A673 (cell line): Measurements from ENCODE around the gene TMEM63A. TPM values are rescaled to one million over a fixed set of nuclear protein-coding genes. Genes with fewer than 3 reads are reported as not detected.
A peak's percentile ranks its signal among the peaks of the same experiment; 100 is the strongest.
"Not testable (repeated sequence)": the region's sequence is repeated elsewhere in the genome, so short reads cannot be mapped to it uniquely, and the experiment has no call there.

Experiments
- BruUV-seq: library from RNA; stranded (reverse); fragments of 400-500 nt; replicated peaks from 2 replicates; lab custom pipeline; 2021; lab: Mats Ljungman, UMichigan
- CTCF ChIA-PET: fragments of 300-600 bp; sonication (Branson Sonifier 250); formaldehyde crosslinking; loops from one replicate; lab custom pipeline; 2022; ENCODE audit warnings: antibody characterized with exemption; lab: Charles Lee
- POLR2A ChIA-PET: fragments of 300-600 bp; sonication (Branson Sonifier 250); formaldehyde crosslinking; loops from one replicate; lab custom pipeline; 2022; ENCODE audit warnings: antibody characterized with exemption; ENCODE audit not compliant: low non-redundant PET; lab: Charles Lee
- DNase-seq: peaks from one replicate; pipeline ENCODE4 v3.0.0-alpha.2; 2015; ENCODE audit warnings: low spot score
- H3K27ac ChIP-seq: fragments of 200-600 bp; sonication (generic); 2 replicates; pipeline ENCODE4 v1.5.1; 2016; ENCODE audit warnings: mixed run types, low read depth, mild to moderate bottlenecking, mixed read lengths, antibody characterized with exemption, low read length; ENCODE audit not compliant: poor library complexity, severe bottlenecking
- H3K27me3 ChIP-seq: fragments of 200-600 bp; sonication (generic); replicated peaks from 2 replicates; pipeline ENCODE4 v1.6.1; 2017; ENCODE audit warnings: mixed run types, low read depth, mild to moderate bottlenecking, mixed read lengths, antibody characterized with exemption, low read length; ENCODE audit not compliant: insufficient read depth, poor library complexity
- H3K36me3 ChIP-seq: fragments of 200-600 bp; sonication (generic); 2 replicates; pipeline ENCODE4 v1.6.1; 2016; ENCODE audit warnings: mixed run types, mild to moderate bottlenecking, mixed read lengths, antibody characterized with exemption, low read length; ENCODE audit not compliant: insufficient read depth, poor library complexity, severe bottlenecking
- H3K4me1 ChIP-seq: fragments of 200-600 bp; sonication (generic); 2 replicates; pipeline ENCODE4 v1.6.1; 2017; ENCODE audit warnings: mixed run types, mild to moderate bottlenecking, mixed read lengths, antibody characterized with exemption, low read length; ENCODE audit not compliant: insufficient read depth, poor library complexity, severe bottlenecking
- H3K4me3 ChIP-seq: fragments of 200-600 bp; sonication (generic); 2 replicates; pipeline ENCODE4 v1.5.1; 2016; ENCODE audit warnings: low read depth, mixed run types, mild to moderate bottlenecking, mixed read lengths, low read length; ENCODE audit not compliant: poor library complexity, severe bottlenecking
- H3K9me3 ChIP-seq: fragments of 200-600 bp; sonication (generic); 2 replicates; pipeline ENCODE4 v1.6.1; 2016; ENCODE audit warnings: mixed run types, low read depth, mild to moderate bottlenecking, mixed read lengths, antibody characterized with exemption, low read length; ENCODE audit not compliant: poor library complexity, severe bottlenecking
- EZH2 ChIP-seq: fragments of 200-600 bp; sonication (generic); IDR thresholded peaks from 2 replicates; pipeline ENCODE4 v1.6.1; 2017; ENCODE audit warnings: borderline replicate concordance, low read depth, mild to moderate bottlenecking, mixed read lengths, antibody characterized with exemption, low read length; ENCODE audit not compliant: poor library complexity, severe bottlenecking
- intact Hi-C: fragments of 100-400 bp; cut with micrococcal nuclease; formaldehyde crosslinking; loops from one replicate; pipeline ENCODE4 v1.10.0; 2022; ENCODE audit not compliant: unreplicated experiment
- total RNA-seq: library from RNA; stranded (reverse); gene quantifications from 2 replicates; pipeline ENCODE4 v1.2.3, GENCODE V29; 2021
- TF ChIP-seq, protein P1 (sequence below): fragments of 300-800, 200-600 bp; sonication (generic); conservative IDR thresholded peaks from 2 replicates; pipeline ENCODE4 v1.5.1; 2017; ENCODE audit warnings: low read depth, mild to moderate bottlenecking, antibody characterized with exemption, low read length, moderate library complexity, mixed read lengths

Gene TMEM63A
- total RNA-seq, 1 experiment from 2014 or later = 25.3 TPM

DNA sequence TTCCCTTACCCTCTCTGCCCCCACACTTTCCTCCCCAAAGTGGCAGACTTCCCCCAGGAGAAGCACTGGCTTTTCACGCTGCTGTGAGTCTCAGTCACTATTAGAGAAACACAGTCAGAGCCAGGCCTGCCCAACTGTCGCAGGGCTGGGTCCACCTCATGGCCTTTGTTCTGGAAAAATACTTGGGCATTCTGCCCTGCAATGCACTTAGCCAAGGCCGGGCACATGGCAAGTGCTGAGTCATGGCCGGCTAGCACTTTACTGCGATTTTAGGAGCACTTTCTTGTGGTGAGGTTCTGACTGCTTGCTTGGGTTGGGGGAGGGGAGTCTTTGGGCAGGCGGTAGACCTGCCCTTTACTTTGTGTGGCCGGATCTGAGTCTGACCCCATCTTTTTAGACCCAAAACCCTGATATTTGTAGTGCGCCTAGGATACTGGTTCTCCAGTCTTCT is 64.5 kb downstream of the TMEM63A start:
- Histone ChIP-seq H3K27ac (peak overlapping the region; percentile 4), H3K9me3 (no peaks in the 10 kb centered on the region), H3K36me3 (no peaks in the 10 kb centered on the region), H3K4me1 (peaks cover 23% of the 10 kb centered on the region), H3K4me3 (no peak overlapping the region), H3K27me3 (no peaks in the 10 kb centered on the region)
- ChIA-PET POLR2A (no interaction called here), CTCF (interaction anchor here (0.7 kb wide), 1 partner anchor 196 kb away, joined by 3 read pairs; no protein-coding TSS in a partner anchor)
- no TSS peak for BruUV-seq
- DNase-seq = peak; percentile 29
- TF ChIP-seq, protein P1, sequence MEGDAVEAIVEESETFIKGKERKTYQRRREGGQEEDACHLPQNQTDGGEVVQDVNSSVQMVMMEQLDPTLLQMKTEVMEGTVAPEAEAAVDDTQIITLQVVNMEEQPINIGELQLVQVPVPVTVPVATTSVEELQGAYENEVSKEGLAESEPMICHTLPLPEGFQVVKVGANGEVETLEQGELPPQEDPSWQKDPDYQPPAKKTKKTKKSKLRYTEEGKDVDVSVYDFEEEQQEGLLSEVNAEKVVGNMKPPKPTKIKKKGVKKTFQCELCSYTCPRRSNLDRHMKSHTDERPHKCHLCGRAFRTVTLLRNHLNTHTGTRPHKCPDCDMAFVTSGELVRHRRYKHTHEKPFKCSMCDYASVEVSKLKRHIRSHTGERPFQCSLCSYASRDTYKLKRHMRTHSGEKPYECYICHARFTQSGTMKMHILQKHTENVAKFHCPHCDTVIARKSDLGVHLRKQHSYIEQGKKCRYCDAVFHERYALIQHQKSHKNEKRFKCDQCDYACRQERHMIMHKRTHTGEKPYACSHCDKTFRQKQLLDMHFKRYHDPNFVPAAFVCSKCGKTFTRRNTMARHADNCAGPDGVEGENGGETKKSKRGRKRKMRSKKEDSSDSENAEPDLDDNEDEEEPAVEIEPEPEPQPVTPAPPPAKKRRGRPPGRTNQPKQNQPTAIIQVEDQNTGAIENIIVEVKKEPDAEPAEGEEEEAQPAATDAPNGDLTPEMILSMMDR = no peak
- no peak for TF ChIP-seq EZH2
- intact Hi-C loops = no loop called here

DNA sequence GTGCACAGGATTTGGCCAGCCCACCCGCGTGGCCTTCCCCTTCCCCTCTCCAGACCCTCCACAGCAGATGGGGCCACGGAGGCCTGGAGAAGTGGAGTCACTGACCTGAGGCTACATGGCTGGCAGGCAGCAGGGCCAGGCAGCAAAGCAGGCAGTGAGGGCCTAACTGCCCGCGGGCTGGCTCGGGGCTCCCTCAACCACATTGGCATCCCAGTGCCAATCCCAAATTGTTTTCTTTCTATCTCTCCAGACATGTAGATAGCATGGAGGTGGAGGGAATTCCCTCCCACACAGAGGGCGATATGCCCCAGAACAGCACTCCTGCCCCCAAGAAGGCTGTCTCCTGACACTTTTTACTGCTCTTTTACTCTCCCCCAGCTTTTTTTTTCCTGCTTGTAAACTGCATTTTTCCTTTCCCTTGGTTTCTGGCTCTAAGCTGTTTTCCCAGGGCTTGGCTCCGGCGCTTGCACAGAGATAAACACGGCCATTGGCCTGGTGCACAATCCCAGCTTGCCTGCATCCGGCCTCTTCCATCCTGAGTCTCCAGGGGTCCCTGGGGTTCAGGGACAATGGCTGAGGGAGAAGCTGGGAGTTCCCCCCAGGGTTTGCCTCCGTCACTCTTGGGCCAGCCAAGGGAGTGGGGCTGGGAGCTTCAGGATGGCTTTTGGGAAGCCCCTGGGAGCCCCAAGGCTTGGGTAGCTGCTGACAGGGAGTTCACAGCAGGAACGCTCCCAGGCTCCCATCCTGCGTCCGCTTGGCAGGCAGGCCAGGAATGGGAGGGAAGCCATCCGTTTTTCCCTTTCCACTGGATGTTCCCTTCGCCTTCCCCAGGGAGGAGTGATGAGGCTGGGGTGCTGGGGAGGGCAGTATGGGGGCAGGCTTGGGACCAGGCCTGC is 65.3 kb downstream of the TMEM63A start:
- ChIA-PET CTCF (interaction anchor here (0.6 kb wide), 1 partner anchor 17 kb away, joined by 5 read pairs; no protein-coding TSS in a partner anchor), POLR2A (no interaction called here)
- no peak overlapping the region for H3K4me3 ChIP-seq
- H3K9me3 ChIP-seq = no peaks in the 10 kb centered on the region
- intact Hi-C loops = no loop called here
- TF ChIP-seq EZH2 = no peak
- TF ChIP-seq, protein P1 = no peak
- H3K36me3 ChIP-seq = no peaks in the 10 kb centered on the region
- DNase-seq = no peak
- H3K27me3 ChIP-seq = no peaks in the 10 kb centered on the region
- no TSS peak for BruUV-seq
- peak overlapping the region; percentile 4 for H3K27ac ChIP-seq
- peaks cover 31% of the 10 kb centered on the region for H3K4me1 ChIP-seq

DNA sequence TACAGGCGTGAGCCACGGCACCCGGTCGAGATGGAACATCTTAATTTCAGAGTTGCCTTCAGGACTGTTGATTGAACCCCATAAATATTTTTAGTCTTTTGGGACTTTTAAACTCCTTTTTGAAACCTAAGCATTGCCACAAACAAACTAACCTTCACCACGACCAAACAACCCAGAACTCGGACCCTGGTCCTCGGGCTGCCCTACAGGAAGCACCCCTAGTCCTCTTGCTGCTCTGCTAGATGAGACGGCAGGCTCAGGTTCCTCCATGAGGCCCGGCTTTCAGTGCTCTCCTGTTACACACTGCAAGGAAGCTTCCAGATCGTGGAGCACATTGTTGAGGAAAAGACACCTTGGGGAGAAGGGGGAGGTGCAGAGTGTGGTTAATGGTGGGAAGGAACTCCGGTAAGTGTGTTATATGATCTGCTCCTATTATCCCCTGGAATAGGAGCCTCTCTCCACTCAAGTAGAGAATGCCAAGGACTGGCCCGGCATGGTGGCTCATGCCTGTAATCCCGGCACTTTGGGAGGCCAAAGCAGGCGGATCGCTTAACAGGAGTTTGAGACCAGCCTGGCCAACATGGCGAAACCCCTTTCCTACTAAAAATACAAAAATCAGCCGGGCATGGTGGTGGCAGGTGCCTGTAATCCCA is 66.5 kb downstream of the TMEM63A start:
- H3K9me3 ChIP-seq = no peaks in the 10 kb centered on the region

DNA sequence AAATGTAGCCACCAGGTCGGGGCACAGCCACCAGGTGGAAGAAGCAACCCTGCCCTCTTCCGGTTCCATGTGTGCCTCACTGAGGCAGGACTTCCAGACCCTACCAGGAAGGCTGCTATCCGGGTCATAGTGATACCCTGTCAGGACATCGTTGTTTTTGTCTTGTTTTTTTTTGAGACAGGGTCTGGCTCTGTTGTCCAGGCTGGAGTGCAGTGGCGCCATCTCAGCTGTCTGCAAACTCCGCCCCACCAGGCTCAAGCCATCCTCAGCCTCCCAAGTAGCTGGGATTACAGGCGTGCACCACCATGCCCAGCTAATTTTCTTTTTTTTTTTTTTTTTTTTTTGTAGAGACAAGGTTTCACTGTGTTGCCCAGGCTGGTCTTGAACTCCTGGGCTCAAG is 67.1 kb downstream of the TMEM63A start:
- H3K36me3 ChIP-seq, BruUV-seq, POLR2A ChIA-PET, H3K27me3 ChIP-seq, H3K27ac ChIP-seq, CTCF ChIA-PET, DNase-seq, intact Hi-C loops, H3K9me3 ChIP-seq, H3K4me3 ChIP-seq: not testable (repeated sequence)
- H3K4me1 ChIP-seq = peaks cover 39% of the 10 kb centered on the region

More for the DNA sequence above, 66.5 kb downstream of the TMEM63A start:
- POLR2A ChIA-PET = no interaction called here
- no TSS peak for BruUV-seq
- CTCF ChIA-PET = interaction anchor here (0.6 kb wide), 1 partner anchor 19 kb away, joined by 5 read pairs; no protein-coding TSS in a partner anchor
- Histone ChIP-seq H3K4me1 (peaks cover 39% of the 10 kb centered on the region), H3K4me3 (no peak overlapping the region), H3K27ac (no peak overlapping the region), H3K36me3 (no peaks in the 10 kb centered on the region), H3K27me3 (no peaks in the 10 kb centered on the region)
- intact Hi-C loops = no loop called here
- TF ChIP-seq EZH2 = no peak
- TF ChIP-seq, protein P1 = no peak
- DNase-seq = no peak
